Measurements from ENCODE around the gene AQP6.

DNA sequence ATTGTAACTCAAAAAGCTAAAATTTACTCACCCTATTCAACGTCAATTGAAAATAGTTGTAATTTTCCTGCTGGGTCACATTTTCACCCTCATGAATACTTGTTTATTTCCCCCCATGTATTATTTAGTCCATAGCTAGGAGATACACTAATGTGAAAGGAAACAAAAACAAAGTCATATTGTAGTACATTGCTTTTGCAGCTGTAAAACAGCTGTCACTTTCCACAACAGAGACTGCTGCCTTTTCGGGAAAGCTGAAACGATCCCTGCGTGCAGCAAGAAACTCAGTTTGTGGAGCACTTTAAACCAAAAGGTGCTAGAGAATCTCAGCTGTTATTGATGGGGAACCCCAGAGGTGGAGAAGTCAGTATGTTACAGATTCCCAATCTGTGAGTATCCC is 48.3 kb downstream of the AQP6 start:
- TF ChIP-seq, protein P1, sequence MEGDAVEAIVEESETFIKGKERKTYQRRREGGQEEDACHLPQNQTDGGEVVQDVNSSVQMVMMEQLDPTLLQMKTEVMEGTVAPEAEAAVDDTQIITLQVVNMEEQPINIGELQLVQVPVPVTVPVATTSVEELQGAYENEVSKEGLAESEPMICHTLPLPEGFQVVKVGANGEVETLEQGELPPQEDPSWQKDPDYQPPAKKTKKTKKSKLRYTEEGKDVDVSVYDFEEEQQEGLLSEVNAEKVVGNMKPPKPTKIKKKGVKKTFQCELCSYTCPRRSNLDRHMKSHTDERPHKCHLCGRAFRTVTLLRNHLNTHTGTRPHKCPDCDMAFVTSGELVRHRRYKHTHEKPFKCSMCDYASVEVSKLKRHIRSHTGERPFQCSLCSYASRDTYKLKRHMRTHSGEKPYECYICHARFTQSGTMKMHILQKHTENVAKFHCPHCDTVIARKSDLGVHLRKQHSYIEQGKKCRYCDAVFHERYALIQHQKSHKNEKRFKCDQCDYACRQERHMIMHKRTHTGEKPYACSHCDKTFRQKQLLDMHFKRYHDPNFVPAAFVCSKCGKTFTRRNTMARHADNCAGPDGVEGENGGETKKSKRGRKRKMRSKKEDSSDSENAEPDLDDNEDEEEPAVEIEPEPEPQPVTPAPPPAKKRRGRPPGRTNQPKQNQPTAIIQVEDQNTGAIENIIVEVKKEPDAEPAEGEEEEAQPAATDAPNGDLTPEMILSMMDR (IDR thresholded peaks at IDR 0.05) = no peak
- TF ChIP-seq ZFX (IDR thresholded peaks at IDR 0.05; ENCODE audit: borderline replicate concordance) = no peak
